22Rv1 (cell line): Measurements from ENCODE around the gene CRABP1.
"Not testable (repeated sequence)": the region's sequence is repeated elsewhere in the genome, so short reads cannot be mapped to it uniquely, and the experiment has no call there.

ENCODE experiments used
- H3K27ac ChIP-seq: fragments of 450-650 bp; 2 replicates; pipeline ENCODE4 v1.5.1; 2017
- ZFX ChIP-seq: fragments of 450-650 bp; IDR thresholded peaks from 2 replicates; pipeline ENCODE4 v1.6.1; 2017; ENCODE audit warnings: antibody characterized with exemption, borderline replicate concordance
- TF ChIP-seq, protein P1 (sequence below): fragments of 450-650 bp; IDR thresholded peaks from 2 replicates; pipeline ENCODE4 v1.5.1; 2017; ENCODE audit warnings: mild to moderate bottlenecking

The CRABP1 gene

GRCh38 chr15:78374436-78375393, 34.6 kb downstream of the CRABP1 start:
- no peak for TF ChIP-seq ZFX
- TF ChIP-seq, protein P1, sequence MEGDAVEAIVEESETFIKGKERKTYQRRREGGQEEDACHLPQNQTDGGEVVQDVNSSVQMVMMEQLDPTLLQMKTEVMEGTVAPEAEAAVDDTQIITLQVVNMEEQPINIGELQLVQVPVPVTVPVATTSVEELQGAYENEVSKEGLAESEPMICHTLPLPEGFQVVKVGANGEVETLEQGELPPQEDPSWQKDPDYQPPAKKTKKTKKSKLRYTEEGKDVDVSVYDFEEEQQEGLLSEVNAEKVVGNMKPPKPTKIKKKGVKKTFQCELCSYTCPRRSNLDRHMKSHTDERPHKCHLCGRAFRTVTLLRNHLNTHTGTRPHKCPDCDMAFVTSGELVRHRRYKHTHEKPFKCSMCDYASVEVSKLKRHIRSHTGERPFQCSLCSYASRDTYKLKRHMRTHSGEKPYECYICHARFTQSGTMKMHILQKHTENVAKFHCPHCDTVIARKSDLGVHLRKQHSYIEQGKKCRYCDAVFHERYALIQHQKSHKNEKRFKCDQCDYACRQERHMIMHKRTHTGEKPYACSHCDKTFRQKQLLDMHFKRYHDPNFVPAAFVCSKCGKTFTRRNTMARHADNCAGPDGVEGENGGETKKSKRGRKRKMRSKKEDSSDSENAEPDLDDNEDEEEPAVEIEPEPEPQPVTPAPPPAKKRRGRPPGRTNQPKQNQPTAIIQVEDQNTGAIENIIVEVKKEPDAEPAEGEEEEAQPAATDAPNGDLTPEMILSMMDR, result no peak
- peak overlapping the region; percentile 98 for H3K27ac ChIP-seq

DNA sequence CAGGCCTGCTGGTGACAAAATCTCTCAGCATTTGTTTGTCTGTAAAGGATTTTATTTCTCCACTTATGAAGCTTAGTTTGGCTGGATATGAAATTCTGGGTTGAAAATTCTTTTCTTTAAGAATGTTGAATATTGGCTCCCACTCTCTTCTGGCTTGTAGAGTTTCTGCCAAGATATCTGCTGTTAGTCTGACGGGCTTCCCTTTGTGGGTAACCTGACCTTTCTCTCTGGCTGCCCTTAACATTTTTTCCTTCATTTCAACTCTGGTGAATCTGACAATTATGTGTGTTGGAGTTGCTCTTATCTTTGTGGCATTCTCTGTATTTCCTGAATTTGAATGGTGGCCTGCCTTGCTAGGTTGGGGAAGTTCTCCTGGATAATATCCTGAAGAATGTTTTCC, 40.0 kb downstream of the CRABP1 start:
- not testable (repeated sequence) for H3K27ac ChIP-seq

- no peak overlapping the region for H3K27ac ChIP-seq
- TF ChIP-seq, protein P1, result no peak
- no peak for TF ChIP-seq ZFX
Measured at GRCh38 chr15:78382114-78382880, 42.1 kb downstream of the CRABP1 start.

GRCh38 chr15:78384651-78385050, 44.5 kb downstream of the CRABP1 start:
- no peak for TF ChIP-seq ZFX
- H3K27ac ChIP-seq, result no peak overlapping the region

- TF ChIP-seq, protein P1, result no peak
- TF ChIP-seq ZFX, result no peak
- no peak overlapping the region for H3K27ac ChIP-seq
Measured at GRCh38 chr15:78387246-78388037, 47.3 kb downstream of the CRABP1 start.

- TF ChIP-seq, protein P1, result no peak
- TF ChIP-seq ZFX, result no peak
Measured at GRCh38 chr15:78388865-78389264, 48.7 kb downstream of the CRABP1 start.

GRCh38 chr15:78389322-78389721, 49.2 kb downstream of the CRABP1 start:
- no peak overlapping the region for H3K27ac ChIP-seq
- TF ChIP-seq ZFX, result no peak
- TF ChIP-seq, protein P1, result no peak

More at GRCh38 chr15:78388865-78389264, 48.7 kb downstream of the CRABP1 start:
- no peak overlapping the region for H3K27ac ChIP-seq
